Cardiac fibroblast (primary cell): ENCODE measurements around the gene GTPBP4.

Source experiments
- DNase-seq, 2 donors: peaks; one replicate each; pipeline versions ENCODE4 v3.0.0 to v3.0.0-alpha.2; 2010; ENCODE audit warnings: low read depth in 2 of 2
- H3K4me3 ChIP-seq, 2 donors: replicated peaks in 1 of 2; 1 replicate in 1 of 2; 2 replicates in 1 of 2; pipeline ENCODE4 v1.5.1; 2011; ENCODE audit warnings: low read depth in 2 of 2, low read length in 2 of 2, mild to moderate bottlenecking in 2 of 2, moderate library complexity in 1 of 2
- CTCF ChIP-seq: IDR thresholded peaks from one replicate; pipeline ENCODE4 v1.5.1; 2011; ENCODE audit warnings: low read depth, mild to moderate bottlenecking, low read length, inconsistent platforms

Gene GTPBP4

DNA sequence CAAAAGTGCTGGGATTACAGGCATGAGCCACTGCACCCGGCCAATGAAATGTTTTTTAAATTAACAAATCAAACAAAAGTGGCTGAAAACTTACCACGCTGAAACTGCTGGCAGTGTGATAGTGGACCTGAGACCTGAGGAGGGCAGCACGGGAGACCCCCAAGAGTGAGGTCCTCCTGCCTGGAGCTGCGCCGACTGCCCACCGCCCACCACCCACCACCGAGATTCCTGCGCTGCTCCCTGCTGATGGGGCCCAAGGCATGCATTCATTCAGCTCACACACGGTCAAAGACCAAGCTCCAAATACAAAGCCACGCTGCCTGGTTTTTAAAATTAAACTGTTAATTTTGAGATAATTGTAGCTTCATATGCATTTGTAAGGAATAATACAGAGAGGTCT lies 40.4 kb upstream of the GTPBP4 start:
- no peak for TF ChIP-seq CTCF
- H3K4me3 ChIP-seq, result no peak overlapping the region
- DNase-seq, result no peak

DNA sequence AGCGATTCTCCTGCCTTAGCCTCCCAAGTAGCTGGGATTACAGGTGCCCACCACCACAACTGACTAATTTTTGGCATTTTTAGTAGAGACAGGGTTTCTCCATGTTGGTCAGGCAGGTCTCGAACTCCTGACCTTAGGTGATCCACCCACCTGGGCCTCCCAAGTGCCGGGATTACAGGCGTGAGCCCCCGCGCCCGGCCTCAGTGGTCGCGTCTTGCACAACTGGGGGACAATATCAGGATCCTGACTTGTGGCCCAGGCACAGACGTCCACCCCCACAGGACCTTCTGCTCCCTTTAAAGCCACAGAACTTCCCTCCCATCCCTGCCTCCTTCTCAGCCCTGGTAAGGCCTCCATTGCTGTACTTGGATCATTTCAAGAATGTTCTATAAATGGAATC lies 39.9 kb upstream of the GTPBP4 start:
- no peak for TF ChIP-seq CTCF
- H3K4me3 ChIP-seq, result no peak overlapping the region
- DNase-seq, result no peak

DNA sequence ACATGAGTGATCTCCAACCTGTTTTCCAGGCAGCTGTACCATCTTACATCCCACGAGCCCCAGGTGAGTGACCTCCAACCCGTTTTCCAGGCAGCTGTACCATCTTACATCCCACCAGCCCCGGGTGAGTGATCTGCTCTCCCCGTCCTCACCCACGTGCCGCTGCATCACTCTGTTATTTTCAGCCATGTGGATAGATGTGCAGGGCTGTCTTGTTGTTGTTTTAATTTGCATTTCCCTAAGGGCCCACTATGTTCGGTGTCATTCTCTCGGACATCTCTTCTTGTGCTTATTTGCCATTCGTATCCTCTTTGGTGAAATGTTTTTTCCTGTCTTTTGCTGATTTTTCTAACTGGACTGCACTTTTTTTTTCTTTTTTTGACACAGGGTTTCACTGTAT lies 38.8 kb upstream of the GTPBP4 start:
- DNase-seq, result no peak
- H3K4me3 ChIP-seq, result no peak overlapping the region
- no peak for TF ChIP-seq CTCF

GRCh38 chr10:953836-954235 lies 34.4 kb upstream of the GTPBP4 start:
- DNase-seq, result no peak
- no peak overlapping the region for H3K4me3 ChIP-seq
- no peak for TF ChIP-seq CTCF

GRCh38 chr10:954396-954795 lies 33.8 kb upstream of the GTPBP4 start:
- TF ChIP-seq CTCF, result no peak
- DNase-seq, result no peak
- no peak overlapping the region for H3K4me3 ChIP-seq

GRCh38 chr10:955127-955819 lies 33.0 kb upstream of the GTPBP4 start:
- no peak for DNase-seq
- TF ChIP-seq CTCF, result no peak

DNA sequence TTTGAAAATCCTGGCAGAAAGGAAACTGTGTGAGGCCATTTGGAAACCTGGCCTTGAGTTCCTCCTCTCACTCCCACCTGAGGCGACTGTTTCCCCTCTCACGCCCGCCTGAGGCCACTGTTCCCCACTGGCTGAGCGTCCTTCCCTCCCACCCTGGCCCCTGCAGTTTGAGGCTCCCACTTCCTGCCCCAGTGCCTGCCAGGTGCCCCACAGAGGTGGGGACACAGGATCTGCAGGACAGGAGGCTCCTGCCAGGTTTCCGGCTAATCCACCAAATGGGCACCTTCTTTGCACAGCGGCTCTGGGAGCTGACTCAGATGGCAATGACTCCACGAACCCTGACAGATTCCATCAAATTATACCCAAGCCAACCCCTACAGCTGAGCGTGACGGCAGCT lies 32.4 kb upstream of the GTPBP4 start:
- DNase-seq, result no peak
- no peak for TF ChIP-seq CTCF
- H3K4me3 ChIP-seq, result no peak overlapping the region

More at GRCh38 chr10:955127-955819, 33.0 kb upstream of the GTPBP4 start:
- H3K4me3 ChIP-seq, result no peak overlapping the region
